ENCODE measurements around the gene UGDH.
A peak's percentile ranks its signal among the peaks of the same experiment; 100 is the strongest.

The UGDH gene

GRCh38 chr4:39469429-39470077 is 57.7 kb downstream of the UGDH start:
- ChIA-PET CTCF (interaction anchor here (0.5 to 1.9 kb wide), 30 partner anchors 9 to 1273 kb away, joined by 3 to 8 read pairs (median 3); partner anchors contain the start of genes LIAS, RPL9, SMIM14 and UGDH), POLR2A (interaction anchor here (1.4 to 1.6 kb wide), 2 partner anchors 11 to 169 kb away, joined by 3 to 15 read pairs; partner anchors contain the start of genes LIAS, RPL9 and SMIM14)
- Histone ChIP-seq H3K4me1 (ENCODE audit: control insufficient read depth, insufficient read depth, low read length) (no peaks in the 10 kb centered on the region), H3K4me3 (ENCODE audit: low read depth, low read length) (no peak overlapping the region), H3K27ac (ENCODE audit: extremely low read depth, low read depth, low read length) (no peak overlapping the region), H3K36me3 (ENCODE audit: control insufficient read depth in 2 of 2, insufficient read depth in 1 of 2, low read length in 2 of 2) (peaks cover 0 to 51% of the 10 kb centered on the region in 2 experiments; a peak in 2 of 3 replicates), H3K9me3 (ENCODE audit: control insufficient read depth, insufficient read depth, low read depth, low read length) (no peaks in the 10 kb centered on the region)
- no peak for TF ChIP-seq ZNF23 (tag by site-specific recombination; IDR thresholded peaks at IDR 0.05; ENCODE audit: borderline replicate concordance)
- TF ChIP-seq ZNF324 (tag by site-specific recombination; IDR thresholded peaks at IDR 0.05): no peak
- no peak for TF ChIP-seq ZNF16 (tag by site-specific recombination; IDR thresholded peaks at IDR 0.05; ENCODE audit: low read depth)
- no peak for TF ChIP-seq PRDM6 (tag by site-specific recombination; IDR thresholded peaks at IDR 0.05)
- TF ChIP-seq ZNF19 (tag by site-specific recombination; IDR thresholded peaks at IDR 0.05; ENCODE audit: low read depth): no peak
- TF ChIP-seq ZNF792 (tag by site-specific recombination; IDR thresholded peaks at IDR 0.05): no peak
- peak; percentile 88 for TF ChIP-seq ZNF654 (tag by site-specific recombination; IDR thresholded peaks at IDR 0.05; ENCODE audit: low read depth)
- no peak for TF ChIP-seq ZBTB1 (tag by site-specific recombination; IDR thresholded peaks at IDR 0.05)
- 0 out of 2 replicates have a peak, but pooled peaks have one; percentile 64 for TF ChIP-seq ZNF2 (tag by site-specific recombination; IDR thresholded peaks at IDR 0.05)
- no peak for TF ChIP-seq ZNF391 (tag by site-specific recombination; IDR thresholded peaks at IDR 0.05; ENCODE audit: borderline replicate concordance, low read depth)
- TF ChIP-seq PRDM2 (tag by site-specific recombination; IDR thresholded peaks at IDR 0.05; ENCODE audit: borderline replicate concordance): no peak
- TF ChIP-seq ZBTB49 (tag by site-specific recombination; IDR thresholded peaks at IDR 0.05; ENCODE audit: low read depth): no peak
- no peak for TF ChIP-seq ZNF26 (tag by site-specific recombination; IDR thresholded peaks at IDR 0.05)
- no peak for TF ChIP-seq ATF2 (tag by site-specific recombination; IDR thresholded peaks at IDR 0.05; ENCODE audit: low read depth)
- no peak for TF ChIP-seq GLI2 (tag by site-specific recombination; IDR thresholded peaks at IDR 0.05; ENCODE audit: borderline replicate concordance, low read depth)
- no peak for TF ChIP-seq ZNF639 (tag by site-specific recombination; IDR thresholded peaks at IDR 0.05)
- TF ChIP-seq ZNF473 (tag by site-specific recombination; IDR thresholded peaks at IDR 0.05): no peak
- no peak for TF ChIP-seq ZNF416 (tag by site-specific recombination; IDR thresholded peaks at IDR 0.05)
- TF ChIP-seq ZNF510 (tag by site-specific recombination; IDR thresholded peaks at IDR 0.05; ENCODE audit: insufficient replicate concordance): no peak
- 0 out of 2 replicates have a peak, but pooled peaks have one; percentile 21 for TF ChIP-seq ZNF362 (tag by site-specific recombination; IDR thresholded peaks at IDR 0.05)
